Liver (tissue), 9 donors: ENCODE measurements around the gene MUSK. TPM values are rescaled to one million over a fixed set of nuclear protein-coding genes. Genes with fewer than 3 reads are reported as not detected.

Experiments used
- DNase-seq: peaks from one replicate; pipeline ENCODE4 v3.0.0-alpha.2; 2017; ENCODE audit warnings: low spot score
- H3K27ac ChIP-seq, 2 donors: one replicate each; pipeline ENCODE4 v1.7.0; 2013; ENCODE audit warnings: inconsistent platforms in 2 of 2, low read length in 2 of 2, control low read depth in 1 of 2, low read depth in 1 of 2, mild to moderate bottlenecking in 1 of 2
- H3K27me3 ChIP-seq, 4 donors: one replicate each; pipeline versions ENCODE4 v1.6.1 to v1.7.0; 2013; ENCODE audit warnings: low read length in 3 of 4, inconsistent platforms in 1 of 4, mild to moderate bottlenecking in 1 of 4, moderate library complexity in 1 of 4; ENCODE audit not compliant: control insufficient read depth in 4 of 4, insufficient read depth in 4 of 4
- H3K36me3 ChIP-seq, 4 donors: one replicate each; pipeline versions ENCODE4 v1.6.1 to v1.7.0; 2013; ENCODE audit warnings: low read length in 3 of 4, mild to moderate bottlenecking in 3 of 4, low read depth in 1 of 4, moderate library complexity in 1 of 4; ENCODE audit not compliant: control insufficient read depth in 4 of 4, insufficient read depth in 3 of 4
- H3K4me1 ChIP-seq, 4 donors: one replicate each; pipeline versions ENCODE4 v1.6.1 to v1.7.0; 2013; ENCODE audit warnings: low read length in 3 of 4, mild to moderate bottlenecking in 3 of 4, moderate library complexity in 1 of 4; ENCODE audit not compliant: control insufficient read depth in 4 of 4, insufficient read depth in 4 of 4
- H3K4me3 ChIP-seq, 3 donors: one replicate each; pipeline versions ENCODE4 v1.6.1 to v1.7.0; 2013; ENCODE audit warnings: low read length in 3 of 3, control low read depth in 1 of 3, low read depth in 1 of 3, mild to moderate bottlenecking in 1 of 3
- H3K9ac ChIP-seq, 2 donors: one replicate each; pipeline ENCODE4 v1.7.0; 2013; ENCODE audit warnings: low read length in 2 of 2, mild to moderate bottlenecking in 2 of 2, moderate library complexity in 2 of 2, control low read depth in 1 of 2, low read depth in 1 of 2
- H3K9me3 ChIP-seq, 4 donors: one replicate each; pipeline versions ENCODE4 v1.6.1 to v1.7.0; 2013; ENCODE audit warnings: low read length in 3 of 4; ENCODE audit not compliant: control insufficient read depth in 4 of 4
- EGR1 ChIP-seq, 2 donors: IDR thresholded peaks; 2 replicates each; pipeline ENCODE4 v1.6.1; 2016 to 2018; ENCODE audit warnings: antibody characterized with exemption in 2 of 2, low read depth in 2 of 2
- FOXA1 ChIP-seq: IDR thresholded peaks from 2 replicates; pipeline ENCODE4 v1.6.1; 2016; ENCODE audit warnings: antibody characterized with exemption
- FOXA2 ChIP-seq: IDR thresholded peaks from 2 replicates; pipeline ENCODE4 v1.6.1; 2016; ENCODE audit warnings: antibody characterized with exemption
- GABPA ChIP-seq, 2 donors: IDR thresholded peaks in 1 of 2; conservative IDR thresholded peaks in 1 of 2; 2 replicates each; pipeline ENCODE4 v1.6.1; 2016; ENCODE audit warnings: antibody characterized with exemption in 2 of 2, mild to moderate bottlenecking in 1 of 2, moderate library complexity in 1 of 2
- HNF4A ChIP-seq, 2 donors: conservative IDR thresholded peaks; 2 replicates each; pipeline ENCODE4 v1.6.1; 2016; ENCODE audit warnings: antibody characterized with exemption in 2 of 2, mild to moderate bottlenecking in 2 of 2
- HNF4G ChIP-seq: IDR thresholded peaks from 2 replicates; pipeline ENCODE4 v1.6.1; 2016; ENCODE audit warnings: antibody characterized with exemption
- JUND ChIP-seq, 2 donors: IDR thresholded peaks; 2 replicates each; pipeline ENCODE4 v1.6.1; 2016; ENCODE audit warnings: antibody characterized with exemption in 2 of 2
- NR2F2 ChIP-seq: IDR thresholded peaks from 2 replicates; pipeline ENCODE4 v1.6.1; 2016; ENCODE audit warnings: antibody characterized with exemption
- RAD21 ChIP-seq, 2 donors: IDR thresholded peaks; 2 replicates each; pipeline ENCODE4 v1.6.1; 2016; ENCODE audit warnings: antibody characterized with exemption in 2 of 2, mild to moderate bottlenecking in 2 of 2
- RXRA ChIP-seq, 2 donors: IDR thresholded peaks; 2 replicates each; pipeline ENCODE4 v1.6.1; 2017 to 2018; ENCODE audit warnings: antibody characterized with exemption in 2 of 2, mild to moderate bottlenecking in 1 of 2
- SP1 ChIP-seq: IDR thresholded peaks from 2 replicates; pipeline ENCODE4 v1.6.1; 2018; ENCODE audit warnings: antibody characterized with exemption, mild to moderate bottlenecking
- TAF1 ChIP-seq: conservative IDR thresholded peaks from 2 replicates; pipeline ENCODE4 v1.6.1; 2016; ENCODE audit warnings: antibody characterized with exemption, mild to moderate bottlenecking
- YY1 ChIP-seq: IDR thresholded peaks from 2 replicates; pipeline ENCODE4 v1.6.1; 2016; ENCODE audit warnings: antibody characterized with exemption, mild to moderate bottlenecking
- WGBS: extraction: QIAGEN DNeasy Blood & Tissue Kit; methylation state at CpG from one replicate; pipeline ENCODE4 v1.1.7; 2013; 5-methylcytosine and 5-hydroxymethylcytosine counted together
- polyA plus RNA-seq, 2 donors: library from polyadenylated mRNA; stranded (reverse) in 1 of 2; unstranded in 1 of 2; fragments of 200-250 nt in 1 of 2; fragments of >200 nt in 1 of 2; fragmentation: Nextera tagmentation in 1 of 2; extraction: Ambion mirVana in 1 of 2; gene quantifications; one replicate each; pipeline versions ENCODE4 v1.2.1 to v1.2.3, GENCODE V29; 2013 to 2015
- total RNA-seq, 2 donors: library from RNA; depleted of rRNA; stranded (reverse); fragments of >200 nt; gene quantifications; one replicate each; pipeline ENCODE4 v1.2.3, GENCODE V29; 2014
- TF ChIP-seq, protein P1 (sequence below): fragments of 150-350 bp; IDR thresholded peaks from 2 replicates; pipeline ENCODE4 v1.5.1; 2017; ENCODE audit warnings: improper control_type of control experiment, low read depth, low read length; ENCODE audit not compliant: missing input control
- TF ChIP-seq, protein P2 (sequence below): IDR thresholded peaks from 2 replicates; pipeline ENCODE4 v1.6.1; 2016; ENCODE audit warnings: antibody characterized with exemption
- TF ChIP-seq, protein P3 (sequence below): IDR thresholded peaks from 2 replicates; pipeline ENCODE4 v1.6.1; 2016; ENCODE audit warnings: antibody characterized with exemption
- TF ChIP-seq, protein P4 (sequence below): IDR thresholded peaks from 2 replicates; pipeline ENCODE4 v1.6.1; 2016; ENCODE audit warnings: antibody characterized with exemption
- TF ChIP-seq, protein P5 (sequence below): IDR thresholded peaks from 2 replicates; pipeline ENCODE4 v1.6.1; 2016; ENCODE audit warnings: antibody characterized with exemption, mild to moderate bottlenecking
- donor health status: healthy.
- donor health status: healthy.
- donor health status: healthy.
- donor health status: healthy.
- donor health status: healthy.

Gene MUSK
- total and polyA plus RNA-seq, 4 donors: 0.05 to 0.17 (median 0.10) TPM; not detected in 1

DNA sequence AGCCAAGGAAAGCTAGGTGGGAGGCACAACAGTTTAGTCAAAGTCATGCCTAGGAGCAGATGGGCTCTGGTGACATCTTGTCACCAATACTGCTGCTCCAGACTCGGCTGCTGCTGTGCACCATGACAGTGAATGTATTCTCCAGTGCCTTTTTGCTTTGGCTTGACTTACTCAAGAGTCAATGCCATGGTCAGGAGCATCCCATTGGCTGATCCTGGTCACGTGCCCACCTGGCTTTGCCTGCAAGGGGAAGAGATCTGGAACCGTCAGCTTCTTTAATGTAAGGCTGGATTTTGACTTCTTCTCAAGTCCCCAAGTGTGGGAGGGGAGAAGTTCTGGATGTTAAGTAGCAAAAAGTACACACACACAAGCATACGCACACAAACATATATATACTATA lies 19.9 kb upstream of the MUSK start (continued):
- TF ChIP-seq, protein P1, sequence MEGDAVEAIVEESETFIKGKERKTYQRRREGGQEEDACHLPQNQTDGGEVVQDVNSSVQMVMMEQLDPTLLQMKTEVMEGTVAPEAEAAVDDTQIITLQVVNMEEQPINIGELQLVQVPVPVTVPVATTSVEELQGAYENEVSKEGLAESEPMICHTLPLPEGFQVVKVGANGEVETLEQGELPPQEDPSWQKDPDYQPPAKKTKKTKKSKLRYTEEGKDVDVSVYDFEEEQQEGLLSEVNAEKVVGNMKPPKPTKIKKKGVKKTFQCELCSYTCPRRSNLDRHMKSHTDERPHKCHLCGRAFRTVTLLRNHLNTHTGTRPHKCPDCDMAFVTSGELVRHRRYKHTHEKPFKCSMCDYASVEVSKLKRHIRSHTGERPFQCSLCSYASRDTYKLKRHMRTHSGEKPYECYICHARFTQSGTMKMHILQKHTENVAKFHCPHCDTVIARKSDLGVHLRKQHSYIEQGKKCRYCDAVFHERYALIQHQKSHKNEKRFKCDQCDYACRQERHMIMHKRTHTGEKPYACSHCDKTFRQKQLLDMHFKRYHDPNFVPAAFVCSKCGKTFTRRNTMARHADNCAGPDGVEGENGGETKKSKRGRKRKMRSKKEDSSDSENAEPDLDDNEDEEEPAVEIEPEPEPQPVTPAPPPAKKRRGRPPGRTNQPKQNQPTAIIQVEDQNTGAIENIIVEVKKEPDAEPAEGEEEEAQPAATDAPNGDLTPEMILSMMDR: no peak
- no peak for TF ChIP-seq RAD21 (IDR thresholded peaks at IDR 0.05)
- TF ChIP-seq SP1: no peak
- TF ChIP-seq, protein P2, sequence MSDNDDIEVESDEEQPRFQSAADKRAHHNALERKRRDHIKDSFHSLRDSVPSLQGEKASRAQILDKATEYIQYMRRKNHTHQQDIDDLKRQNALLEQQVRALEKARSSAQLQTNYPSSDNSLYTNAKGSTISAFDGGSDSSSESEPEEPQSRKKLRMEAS: no peak
- no peak for TF ChIP-seq HNF4G

DNA sequence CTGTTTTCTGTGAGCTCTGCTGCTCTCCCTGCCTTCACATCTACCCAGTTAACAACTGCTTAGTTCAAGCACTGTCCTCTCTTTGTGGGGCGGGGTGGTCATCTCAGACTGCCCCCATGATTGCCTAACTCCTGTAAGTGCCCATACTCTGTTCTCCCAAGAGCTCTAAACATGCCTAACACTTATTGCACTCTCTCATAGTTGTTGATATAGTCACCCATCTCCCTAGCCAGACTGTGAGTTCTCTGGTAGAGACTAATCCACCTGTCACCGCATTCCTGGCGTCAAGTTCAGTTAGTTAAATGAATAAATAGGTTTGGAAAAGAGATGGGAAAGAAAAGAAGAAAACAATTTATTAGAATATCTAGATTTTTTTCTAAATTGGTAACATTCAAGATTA lies 18.3 kb upstream of the MUSK start:
- no peak overlapping the region for H3K27ac ChIP-seq
- no peak overlapping the region for H3K4me3 ChIP-seq
- WGBS: 91% methylated on average over 3 of the region's 3 CpGs
- H3K9ac ChIP-seq: no peak overlapping the region
- no peaks in the 10 kb centered on the region for H3K36me3 ChIP-seq
- TF ChIP-seq FOXA1 (no peak), SP1 (no peak), NR2F2 (no peak), TAF1 (no peak), JUND (IDR thresholded peaks at IDR 0.05) (no peak), RAD21 (IDR thresholded peaks at IDR 0.05) (no peak), YY1 (no peak), FOXA2 (no peak), EGR1 (IDR thresholded peaks at IDR 0.05; ENCODE audit: low read depth in 2 of 2) (no peak), HNF4A (conservative IDR thresholded peaks at IDR 0.05) (no peak), RXRA (IDR thresholded peaks at IDR 0.05) (no peak), HNF4G (no peak), GABPA (IDR thresholded peaks at IDR 0.05 in 1 of 2, conservative IDR thresholded peaks at IDR 0.05 in 1 of 2) (no peak)
- TF ChIP-seq, protein P1: no peak
- TF ChIP-seq, protein P3, sequence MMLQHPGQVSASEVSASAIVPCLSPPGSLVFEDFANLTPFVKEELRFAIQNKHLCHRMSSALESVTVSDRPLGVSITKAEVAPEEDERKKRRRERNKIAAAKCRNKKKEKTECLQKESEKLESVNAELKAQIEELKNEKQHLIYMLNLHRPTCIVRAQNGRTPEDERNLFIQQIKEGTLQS: no peak
- TF ChIP-seq, protein P4, sequence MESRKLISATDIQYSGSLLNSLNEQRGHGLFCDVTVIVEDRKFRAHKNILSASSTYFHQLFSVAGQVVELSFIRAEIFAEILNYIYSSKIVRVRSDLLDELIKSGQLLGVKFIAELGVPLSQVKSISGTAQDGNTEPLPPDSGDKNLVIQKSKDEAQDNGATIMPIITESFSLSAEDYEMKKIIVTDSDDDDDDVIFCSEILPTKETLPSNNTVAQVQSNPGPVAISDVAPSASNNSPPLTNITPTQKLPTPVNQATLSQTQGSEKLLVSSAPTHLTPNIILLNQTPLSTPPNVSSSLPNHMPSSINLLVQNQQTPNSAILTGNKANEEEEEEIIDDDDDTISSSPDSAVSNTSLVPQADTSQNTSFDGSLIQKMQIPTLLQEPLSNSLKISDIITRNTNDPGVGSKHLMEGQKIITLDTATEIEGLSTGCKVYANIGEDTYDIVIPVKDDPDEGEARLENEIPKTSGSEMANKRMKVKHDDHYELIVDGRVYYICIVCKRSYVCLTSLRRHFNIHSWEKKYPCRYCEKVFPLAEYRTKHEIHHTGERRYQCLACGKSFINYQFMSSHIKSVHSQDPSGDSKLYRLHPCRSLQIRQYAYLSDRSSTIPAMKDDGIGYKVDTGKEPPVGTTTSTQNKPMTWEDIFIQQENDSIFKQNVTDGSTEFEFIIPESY: no peak
- TF ChIP-seq, protein P5, sequence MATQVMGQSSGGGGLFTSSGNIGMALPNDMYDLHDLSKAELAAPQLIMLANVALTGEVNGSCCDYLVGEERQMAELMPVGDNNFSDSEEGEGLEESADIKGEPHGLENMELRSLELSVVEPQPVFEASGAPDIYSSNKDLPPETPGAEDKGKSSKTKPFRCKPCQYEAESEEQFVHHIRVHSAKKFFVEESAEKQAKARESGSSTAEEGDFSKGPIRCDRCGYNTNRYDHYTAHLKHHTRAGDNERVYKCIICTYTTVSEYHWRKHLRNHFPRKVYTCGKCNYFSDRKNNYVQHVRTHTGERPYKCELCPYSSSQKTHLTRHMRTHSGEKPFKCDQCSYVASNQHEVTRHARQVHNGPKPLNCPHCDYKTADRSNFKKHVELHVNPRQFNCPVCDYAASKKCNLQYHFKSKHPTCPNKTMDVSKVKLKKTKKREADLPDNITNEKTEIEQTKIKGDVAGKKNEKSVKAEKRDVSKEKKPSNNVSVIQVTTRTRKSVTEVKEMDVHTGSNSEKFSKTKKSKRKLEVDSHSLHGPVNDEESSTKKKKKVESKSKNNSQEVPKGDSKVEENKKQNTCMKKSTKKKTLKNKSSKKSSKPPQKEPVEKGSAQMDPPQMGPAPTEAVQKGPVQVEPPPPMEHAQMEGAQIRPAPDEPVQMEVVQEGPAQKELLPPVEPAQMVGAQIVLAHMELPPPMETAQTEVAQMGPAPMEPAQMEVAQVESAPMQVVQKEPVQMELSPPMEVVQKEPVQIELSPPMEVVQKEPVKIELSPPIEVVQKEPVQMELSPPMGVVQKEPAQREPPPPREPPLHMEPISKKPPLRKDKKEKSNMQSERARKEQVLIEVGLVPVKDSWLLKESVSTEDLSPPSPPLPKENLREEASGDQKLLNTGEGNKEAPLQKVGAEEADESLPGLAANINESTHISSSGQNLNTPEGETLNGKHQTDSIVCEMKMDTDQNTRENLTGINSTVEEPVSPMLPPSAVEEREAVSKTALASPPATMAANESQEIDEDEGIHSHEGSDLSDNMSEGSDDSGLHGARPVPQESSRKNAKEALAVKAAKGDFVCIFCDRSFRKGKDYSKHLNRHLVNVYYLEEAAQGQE: no peak
- TF ChIP-seq, protein P2: no peak
- no peaks in the 10 kb centered on the region for H3K27me3 ChIP-seq
- no peak for DNase-seq
- no peaks in the 10 kb centered on the region for H3K9me3 ChIP-seq
- H3K4me1 ChIP-seq: no peaks in the 10 kb centered on the region
